Stimulated activated CD4-positive, alpha-beta T cell treated with anti-CD3 and anti-CD28 coated beads, Interleukin-1b, Interleukin-23, amount 100 ng/mL, for 24 hours (primary cell): ENCODE data around the gene PRR23E.

Experiments
- DNase-seq, 4 experiments: peaks; one replicate each; pipeline ENCODE4 v3.0.0-alpha.2; 2020; ENCODE audit warnings: low read depth in 4 of 4, low spot score in 1 of 4

The PRR23E gene

DNA sequence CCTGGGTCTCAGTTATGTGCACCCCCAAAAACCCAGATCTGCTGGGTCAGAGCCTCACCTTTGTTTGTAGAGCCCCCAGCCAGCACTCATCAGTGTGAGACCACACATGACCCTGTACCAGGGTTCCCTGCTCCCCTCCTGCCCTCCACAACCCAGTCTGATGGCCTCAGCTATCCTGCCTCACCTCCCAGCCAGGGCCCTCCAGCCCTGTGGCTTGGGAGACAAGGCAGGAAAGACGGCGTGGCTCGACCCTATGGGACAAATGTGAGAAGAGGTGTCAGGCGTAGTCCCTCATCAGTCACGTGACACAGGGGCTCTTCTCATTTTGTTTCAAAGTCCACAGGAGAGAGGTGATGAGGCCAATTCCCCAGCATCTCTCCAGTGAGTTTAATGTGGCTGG is 28.3 kb upstream of the PRR23E start:
- DNase-seq, result no peak

GRCh38 chr3:127165036-127165435 is 27.9 kb upstream of the PRR23E start:
- DNase-seq, result no peak

DNA sequence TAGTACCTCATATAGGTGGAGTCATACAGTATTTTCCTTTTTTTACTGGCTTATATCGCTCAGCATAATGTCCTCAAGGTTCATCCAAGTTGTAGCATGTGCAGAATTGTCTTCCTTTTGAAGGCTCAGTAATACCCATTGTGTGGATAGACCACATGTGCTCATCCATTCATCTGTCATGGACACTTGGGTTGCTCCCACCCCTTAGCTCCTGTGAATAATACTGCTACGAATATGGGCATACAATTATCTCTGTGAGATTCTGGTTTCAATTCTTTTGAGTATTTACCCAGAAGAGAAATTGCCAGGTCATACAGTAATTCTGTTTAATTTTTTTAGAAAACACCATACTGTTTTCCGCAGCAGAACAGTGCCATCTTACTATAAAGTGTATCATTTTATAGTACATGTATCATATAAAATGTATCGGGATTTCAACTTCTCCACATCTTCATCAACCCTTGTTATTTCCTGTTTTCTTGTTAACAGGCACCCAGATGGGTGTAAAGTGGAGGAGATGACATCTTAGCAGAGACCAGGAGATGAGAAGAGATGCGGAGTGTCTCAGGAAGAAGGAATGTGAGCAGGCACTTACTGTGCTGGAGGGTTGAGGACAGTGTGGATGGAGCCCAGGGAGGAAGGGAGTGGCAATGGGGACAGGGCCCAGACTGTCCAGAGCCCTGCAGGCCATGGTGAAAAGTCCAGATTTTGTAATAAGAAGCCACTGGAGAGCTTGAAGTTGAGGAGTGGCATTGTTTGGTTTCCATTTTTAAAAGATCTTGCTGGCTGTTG is 27.0 kb upstream of the PRR23E start:
- DNase-seq, result no peak

DNA sequence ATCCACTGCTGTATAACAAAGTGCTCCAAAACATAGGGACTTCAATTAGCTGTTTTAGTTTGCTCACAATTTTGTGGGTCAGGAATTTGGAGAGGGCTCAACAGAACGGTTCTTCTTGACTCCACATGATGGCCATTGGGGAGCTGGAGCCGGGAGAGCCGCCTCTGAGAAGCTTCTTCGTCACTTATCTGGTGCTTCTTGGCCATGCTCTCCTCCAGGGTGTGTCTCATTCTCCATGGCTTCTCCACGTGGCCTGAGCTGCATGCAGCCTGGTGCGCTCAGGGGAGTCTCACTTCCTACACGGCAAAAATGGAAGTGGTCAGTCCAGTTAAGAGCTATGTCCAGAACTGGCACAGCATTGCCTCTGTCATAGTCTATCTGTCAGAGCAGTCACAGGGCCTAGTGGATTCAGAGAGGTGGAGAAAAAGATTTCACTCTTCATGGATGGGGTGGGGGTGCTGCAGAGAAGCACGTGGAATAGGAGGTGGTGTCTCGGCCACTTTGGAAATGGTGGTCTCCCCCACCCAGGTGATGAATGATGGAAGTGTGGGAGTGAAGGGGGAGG is 26.3 kb upstream of the PRR23E start:
- DNase-seq, result no peak

GRCh38 chr3:127167315-127168043 is 25.5 kb upstream of the PRR23E start:
- no peak for DNase-seq

GRCh38 chr3:127168271-127168670 is 24.7 kb upstream of the PRR23E start:
- DNase-seq, result no peak

- no peak for DNase-seq
Measured at GRCh38 chr3:127170814-127171213, 22.1 kb upstream of the PRR23E start.

GRCh38 chr3:127171320-127171719 is 21.6 kb upstream of the PRR23E start:
- DNase-seq, result no peak

DNA sequence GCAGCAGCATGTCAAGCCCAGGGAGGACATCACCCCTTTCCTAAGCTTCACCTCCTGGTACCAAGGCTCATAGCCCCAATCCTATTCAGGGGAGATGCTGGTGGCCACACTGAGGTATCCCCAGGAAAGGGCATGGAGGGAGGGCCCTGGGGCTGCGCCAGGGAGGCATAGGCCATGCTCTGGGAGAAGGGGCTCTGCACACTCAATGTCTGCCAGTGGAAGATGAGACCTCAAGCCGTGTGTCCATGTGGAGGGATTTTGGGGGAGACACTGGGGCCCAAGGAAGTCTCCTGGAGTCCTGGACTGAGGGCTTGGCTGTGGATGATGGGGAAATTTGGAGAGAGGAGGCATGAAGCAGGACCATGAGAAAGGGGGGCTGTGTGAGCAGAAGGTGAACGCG is 21.2 kb upstream of the PRR23E start:
- no peak for DNase-seq

DNA sequence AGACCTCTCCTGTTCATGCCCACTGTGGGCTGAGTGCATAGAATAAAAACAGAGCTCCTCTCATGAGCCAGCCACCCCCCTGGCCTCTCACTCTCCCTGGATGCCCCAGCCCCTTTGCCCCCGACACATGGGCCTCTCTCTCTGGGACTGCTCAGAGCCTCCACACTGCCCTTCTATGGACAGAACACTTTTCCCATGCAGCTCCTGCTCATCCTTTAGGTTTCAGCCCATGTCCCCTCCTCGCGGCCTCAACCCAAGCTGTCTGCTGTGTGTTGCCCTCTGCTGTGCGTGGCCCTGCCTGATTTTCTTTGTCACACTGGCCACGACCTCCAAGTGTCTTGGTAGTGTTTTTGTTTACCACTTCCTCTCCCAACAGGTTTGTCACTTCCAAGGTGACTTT is 20.7 kb upstream of the PRR23E start:
- no peak for DNase-seq

- DNase-seq, result no peak
Measured at GRCh38 chr3:127172781-127173515, 20.0 kb upstream of the PRR23E start.

GRCh38 chr3:127173516-127174166 is 19.3 kb upstream of the PRR23E start:
- no peak for DNase-seq

DNA sequence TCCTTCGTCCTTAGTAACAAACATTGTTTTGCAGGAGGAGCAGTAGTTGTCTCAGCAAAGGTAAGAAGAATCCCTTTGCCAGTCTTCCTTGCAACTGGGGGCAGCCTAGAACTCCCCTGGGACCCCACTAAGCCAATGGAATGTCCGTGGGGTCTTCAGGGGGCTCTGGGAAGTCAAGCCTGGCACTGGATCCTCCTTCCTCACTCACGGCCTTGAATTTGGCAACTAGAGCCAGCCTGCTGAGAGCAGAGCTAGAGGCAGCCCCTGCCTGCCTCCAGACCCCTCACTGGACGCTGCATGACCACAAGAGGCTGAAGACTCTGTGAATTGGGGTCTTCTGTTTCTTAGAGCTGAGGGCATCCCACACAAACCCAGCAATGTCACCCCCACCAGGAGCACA is 18.6 kb upstream of the PRR23E start:
- no peak for DNase-seq

DNA sequence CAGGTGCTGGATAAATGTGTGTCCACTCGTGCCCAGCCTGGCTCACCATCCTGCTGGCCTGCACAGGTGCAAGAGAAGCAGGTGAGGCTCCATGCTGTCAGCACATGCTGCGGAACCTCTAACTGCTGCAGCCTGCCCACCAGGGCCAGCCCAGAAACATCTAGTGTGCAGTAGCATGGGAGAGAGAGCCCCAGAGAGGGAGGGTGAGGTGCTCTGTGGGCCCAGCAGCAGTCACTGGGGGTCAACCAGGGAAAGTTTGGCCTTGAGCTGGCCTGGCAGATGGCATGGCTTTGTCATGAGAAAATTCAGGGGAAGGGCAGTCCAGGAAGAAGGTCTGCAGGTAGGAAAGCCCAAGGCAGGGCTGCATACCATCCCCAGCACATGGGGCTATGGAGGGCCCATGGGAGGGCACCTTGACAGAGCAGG is 18.2 kb upstream of the PRR23E start:
- DNase-seq, result no peak

DNA sequence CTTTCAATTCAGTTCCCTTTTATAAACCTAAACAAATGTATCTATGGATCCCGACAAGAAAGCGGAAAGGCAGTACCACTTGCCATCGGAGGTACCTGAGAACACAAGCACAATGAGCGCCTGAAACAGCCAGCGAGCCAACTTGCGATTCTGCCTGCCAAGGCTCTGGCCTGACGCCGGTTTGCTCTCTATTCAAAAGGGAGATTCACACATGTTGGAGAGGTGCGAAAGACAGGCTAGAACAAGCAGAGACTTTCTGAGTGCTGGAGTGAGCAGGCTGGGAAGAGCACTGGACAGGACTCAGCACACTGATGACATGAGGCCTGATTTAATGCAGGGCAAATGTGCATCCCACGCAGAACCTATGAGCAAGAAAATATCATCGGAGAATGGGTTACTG is 17.7 kb upstream of the PRR23E start:
- no peak for DNase-seq

DNA sequence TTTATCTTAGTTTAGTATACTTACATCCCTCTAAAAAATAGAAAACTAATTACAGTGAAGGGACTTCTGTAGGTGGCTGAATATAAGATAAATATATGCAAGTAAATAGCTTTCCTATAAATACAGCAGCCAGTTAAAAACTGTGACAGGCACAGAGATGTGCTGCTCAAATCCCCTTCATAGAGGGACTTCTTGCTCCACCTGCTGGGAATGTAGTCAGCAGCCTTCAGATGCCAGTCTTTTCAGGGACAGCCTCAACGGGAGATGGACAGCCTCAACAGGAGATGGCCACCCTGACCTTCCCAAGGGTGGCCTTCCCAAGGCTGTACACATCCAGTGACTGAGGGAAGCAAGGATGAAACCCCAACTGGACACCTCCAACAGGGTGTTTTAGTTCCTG is 15.7 kb upstream of the PRR23E start:
- DNase-seq, result no peak

DNA sequence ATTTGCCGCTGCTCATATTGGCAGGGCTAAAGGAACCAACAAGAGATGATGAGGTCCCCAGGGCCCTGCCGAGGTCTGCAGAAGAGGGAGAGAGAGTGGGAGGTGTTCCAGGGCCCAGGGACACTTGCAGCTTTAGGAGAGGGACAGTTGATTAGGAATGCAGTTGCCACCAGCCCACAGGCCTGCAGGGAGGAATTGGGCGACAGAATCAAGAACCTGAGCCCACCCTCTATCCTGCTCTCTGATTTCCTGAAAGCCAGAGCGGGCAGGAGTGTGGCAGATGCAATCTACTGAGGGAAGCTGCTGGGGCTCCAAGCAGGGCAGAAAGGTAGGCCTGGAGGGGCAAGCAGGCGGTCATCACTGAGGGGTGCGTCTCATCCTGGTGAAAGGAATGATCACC is 12.1 kb upstream of the PRR23E start:
- DNase-seq, result no peak

DNA sequence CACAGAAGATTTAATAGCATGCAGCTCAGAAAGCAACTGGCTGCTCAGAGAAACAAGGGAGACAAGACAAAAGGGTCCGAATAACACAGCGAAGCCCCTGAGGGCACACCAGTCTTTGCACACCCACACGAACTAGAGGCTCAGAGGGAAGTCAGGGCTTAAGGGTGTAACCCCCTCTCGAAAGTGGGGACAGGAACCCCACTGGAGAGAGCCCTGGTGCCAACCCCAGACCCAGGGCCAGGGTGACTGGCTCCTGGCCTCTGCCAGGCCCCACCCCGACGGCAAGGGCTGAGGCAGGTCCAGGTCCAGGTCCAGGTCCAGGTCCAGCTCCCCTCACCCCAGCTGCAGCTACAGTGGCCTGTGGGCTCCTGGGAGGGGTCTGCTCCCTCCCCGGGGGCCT is 10.5 kb upstream of the PRR23E start:
- no peak for DNase-seq

DNA sequence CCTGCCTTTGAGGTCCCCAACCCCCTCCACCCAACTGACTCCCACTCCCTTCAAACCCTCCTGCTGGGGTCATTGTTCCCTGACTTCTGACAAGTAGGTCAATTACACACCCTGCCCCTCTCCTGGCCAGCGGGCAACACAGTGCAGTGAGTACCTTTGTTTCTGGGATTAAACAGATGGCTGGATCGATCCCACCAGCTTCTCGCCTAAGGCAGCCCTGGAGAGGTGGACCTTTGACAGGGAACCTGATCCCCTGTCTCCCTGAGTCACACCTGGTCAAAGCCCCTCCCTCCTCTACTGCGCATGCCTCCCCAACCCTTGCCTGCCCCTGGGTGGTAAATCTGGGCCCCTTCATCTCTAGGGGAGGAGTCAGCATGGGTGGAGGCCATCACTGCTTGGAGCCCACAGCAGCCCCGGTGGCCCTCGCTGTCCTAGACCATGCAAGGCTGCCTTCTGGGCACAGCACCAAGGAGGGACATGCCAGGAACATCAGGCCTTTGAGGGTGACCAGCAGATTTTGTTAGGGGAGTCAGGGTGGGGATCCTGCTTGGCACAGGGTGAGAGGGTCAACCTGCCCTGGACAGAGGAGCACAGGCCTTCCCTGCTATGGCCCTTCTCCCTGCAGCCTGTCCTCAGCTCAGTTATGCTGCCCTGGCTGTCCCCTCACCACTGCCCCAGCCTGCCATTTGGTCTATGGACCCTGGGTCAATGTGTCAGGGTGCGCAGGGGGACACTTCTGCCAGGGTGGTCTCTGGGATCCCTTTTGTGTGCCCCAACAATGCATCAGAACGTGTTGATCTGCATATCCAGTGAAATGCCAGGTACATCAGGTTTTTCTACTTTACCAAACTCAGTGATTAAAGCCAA is 9.8 kb upstream of the PRR23E start:
- DNase-seq, result no peak
